Cardiac fibroblast (primary cell): ENCODE data around the gene TLK1.

Experiments used
- DNase-seq, 2 donors: peaks; one replicate each; pipeline versions ENCODE4 v3.0.0 to v3.0.0-alpha.2; 2010; ENCODE audit warnings: low read depth in 2 of 2
- H3K4me3 ChIP-seq, 2 donors: replicated peaks in 1 of 2; 1 replicate in 1 of 2; 2 replicates in 1 of 2; pipeline ENCODE4 v1.5.1; 2011; ENCODE audit warnings: low read depth in 2 of 2, low read length in 2 of 2, mild to moderate bottlenecking in 2 of 2, moderate library complexity in 1 of 2
- CTCF ChIP-seq: IDR thresholded peaks from one replicate; pipeline ENCODE4 v1.5.1; 2011; ENCODE audit warnings: low read depth, mild to moderate bottlenecking, low read length, inconsistent platforms

The TLK1 gene

GRCh38 chr2:171160956-171161740 is 455 bp upstream of the TLK1 start:
- peak; percentile 58 to 63 for DNase-seq
- TF ChIP-seq CTCF, result no peak
- peak overlapping the region; percentile 79 to 95 for H3K4me3 ChIP-seq

- DNase-seq, result peak; percentile 77 to 81
- peak; percentile 66 for TF ChIP-seq CTCF
- H3K4me3 ChIP-seq, result peak overlapping the region; percentile 79 to 95
Measured at GRCh38 chr2:171159372-171160118, 1.1 kb downstream of the TLK1 start.

DNA sequence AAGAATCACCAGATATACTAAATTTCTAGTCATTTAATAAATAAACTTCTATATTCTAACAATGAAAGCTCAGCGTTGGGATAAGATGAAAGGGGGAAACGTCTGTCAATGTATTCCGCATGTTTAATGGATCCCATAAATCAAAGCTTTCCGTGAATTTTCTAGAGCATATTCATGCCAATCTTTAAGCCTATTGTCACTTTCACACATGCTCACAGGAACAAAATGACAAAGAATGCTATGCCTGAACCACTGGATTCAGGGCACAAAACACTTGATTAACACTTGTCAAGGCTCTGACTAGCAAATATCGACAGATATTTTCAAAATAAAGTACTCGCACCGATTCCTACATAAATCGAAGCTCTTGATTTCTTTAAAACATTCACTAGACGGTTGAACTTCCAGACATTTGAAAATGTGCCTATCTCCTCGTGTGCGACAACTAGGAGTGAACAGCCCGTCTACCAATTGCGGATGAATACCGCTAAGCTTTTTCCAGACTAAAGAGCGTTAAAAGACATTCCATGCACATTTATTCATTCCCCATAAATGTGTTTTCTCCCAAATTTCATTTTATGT is 1.8 kb downstream of the TLK1 start:
- TF ChIP-seq CTCF, result no peak
- no peak for DNase-seq
- H3K4me3 ChIP-seq, result peak overlapping the region; percentile 79 to 95

DNA sequence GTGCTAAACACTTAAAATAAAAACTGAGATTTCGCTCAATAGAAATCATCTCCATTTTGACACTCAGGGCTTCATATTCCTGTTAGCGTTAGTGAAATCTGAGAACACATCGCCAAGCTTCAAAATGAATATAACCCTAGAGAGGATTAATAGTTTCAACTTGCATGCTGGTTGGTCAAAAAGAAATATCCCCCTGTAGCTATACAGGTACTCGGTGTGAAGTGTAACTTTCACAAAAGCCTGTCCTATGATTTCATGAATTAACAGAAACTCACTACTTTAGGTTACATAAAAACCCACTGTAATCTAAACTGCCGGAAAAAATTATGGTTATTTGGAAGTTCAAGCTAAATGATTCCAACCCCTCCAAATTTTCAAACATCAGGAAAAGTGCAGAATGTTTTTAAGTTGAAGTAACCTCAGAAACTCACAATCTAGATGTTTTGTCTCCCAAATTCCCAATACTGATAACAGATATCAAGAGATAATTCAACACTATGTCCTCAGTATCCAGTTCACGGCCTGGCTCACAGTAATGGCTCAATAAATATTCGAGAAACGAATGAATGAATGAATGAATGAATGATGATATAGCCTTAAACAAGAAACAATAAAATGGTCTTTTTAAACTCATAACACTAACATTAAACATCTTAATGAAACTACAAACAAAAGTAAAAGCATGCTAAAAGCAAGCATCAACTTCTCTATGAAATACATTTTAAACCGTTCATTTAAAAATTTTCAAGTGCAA is 2.5 kb downstream of the TLK1 start:
- TF ChIP-seq CTCF, result no peak
- no peak for DNase-seq
- H3K4me3 ChIP-seq, result peak overlapping the region in 1 of 2 donors; percentile 79

- no peak for TF ChIP-seq CTCF
- no peak overlapping the region for H3K4me3 ChIP-seq
- no peak for DNase-seq
Measured at GRCh38 chr2:171157109-171157500, 3.6 kb downstream of the TLK1 start.

GRCh38 chr2:171154348-171154747 is 6.3 kb downstream of the TLK1 start:
- no peak for DNase-seq
- no peak for TF ChIP-seq CTCF

More at GRCh38 chr2:171154348-171154747, 6.3 kb downstream of the TLK1 start:
- no peak overlapping the region for H3K4me3 ChIP-seq
